IPS-18c (cell line): Measurements from ENCODE around the gene TECRL.

Experiments used
- H3K4me3 ChIP-seq: 2 replicates; pipeline ENCODE4 v1.7.0; 2013; ENCODE audit warnings: low read depth, mild to moderate bottlenecking, low read length, moderate library complexity; ENCODE audit not compliant: insufficient read depth
- H3K9me3 ChIP-seq: one replicate; pipeline ENCODE4 v1.6.1; 2013; ENCODE audit warnings: mild to moderate bottlenecking, low read length, moderate library complexity; ENCODE audit not compliant: control insufficient read depth, insufficient read depth

TECRL gene

GRCh38 chr4:64341711-64342110 lies 67.5 kb downstream of the TECRL start:
- Histone ChIP-seq H3K4me3 (no peak overlapping the region), H3K9me3 (no peaks in the 10 kb centered on the region)

- no peaks in the 10 kb centered on the region for H3K9me3 ChIP-seq
- H3K4me3 ChIP-seq, result no peak overlapping the region
These were observed 68.8 kb downstream of the TECRL start for GRCh38 chr4:64340218-64341110.

GRCh38 chr4:64334964-64335363 lies 74.3 kb downstream of the TECRL start:
- H3K4me3 ChIP-seq, result no peak overlapping the region
- peaks cover 4% of the 10 kb centered on the region for H3K9me3 ChIP-seq

- peaks cover 3% of the 10 kb centered on the region for H3K9me3 ChIP-seq
- H3K4me3 ChIP-seq, result no peak overlapping the region
These were observed 79.1 kb downstream of the TECRL start for GRCh38 chr4:64330143-64330542.

GRCh38 chr4:64327237-64327636 lies 82.0 kb downstream of the TECRL start:
- H3K4me3 ChIP-seq, result no peak overlapping the region
- H3K9me3 ChIP-seq, result no peaks in the 10 kb centered on the region

- Histone ChIP-seq H3K4me3 (no peak overlapping the region), H3K9me3 (no peaks in the 10 kb centered on the region)
These were observed 82.7 kb downstream of the TECRL start for GRCh38 chr4:64326507-64326906.

- H3K4me3 ChIP-seq, result no peak overlapping the region
These were observed 103.0 kb downstream of the TECRL start for GRCh38 chr4:64306255-64306565.

GRCh38 chr4:64305565-64306254 lies 103.5 kb downstream of the TECRL start:
- H3K4me3 ChIP-seq, result no peak overlapping the region
- peaks cover 5% of the 10 kb centered on the region for H3K9me3 ChIP-seq

More at GRCh38 chr4:64306255-64306565, 103.0 kb downstream of the TECRL start:
- H3K9me3 ChIP-seq, result peaks cover 5% of the 10 kb centered on the region

GRCh38 chr4:64272432-64272831 lies 136.8 kb downstream of the TECRL start:
- no peaks in the 10 kb centered on the region for H3K9me3 ChIP-seq
- H3K4me3 ChIP-seq, result no peak overlapping the region

- peaks cover 2% of the 10 kb centered on the region for H3K9me3 ChIP-seq
- no peak overlapping the region for H3K4me3 ChIP-seq
These were observed 137.6 kb downstream of the TECRL start for GRCh38 chr4:64271601-64272081.

- H3K4me3 ChIP-seq, result no peak overlapping the region
- peaks cover 5% of the 10 kb centered on the region for H3K9me3 ChIP-seq
These were observed 142.6 kb downstream of the TECRL start for GRCh38 chr4:64266669-64267068.

- Histone ChIP-seq H3K4me3 (no peak overlapping the region), H3K9me3 (peaks cover 5% of the 10 kb centered on the region)
These were observed 143.0 kb downstream of the TECRL start for GRCh38 chr4:64266263-64266662.

GRCh38 chr4:64251781-64252180 lies 157.5 kb downstream of the TECRL start:
- no peaks in the 10 kb centered on the region for H3K9me3 ChIP-seq
- no peak overlapping the region for H3K4me3 ChIP-seq

- H3K9me3 ChIP-seq, result no peaks in the 10 kb centered on the region
- no peak overlapping the region for H3K4me3 ChIP-seq
These were observed 158.8 kb downstream of the TECRL start for GRCh38 chr4:64250488-64250887.

GRCh38 chr4:64250061-64250460 lies 159.2 kb downstream of the TECRL start:
- Histone ChIP-seq H3K9me3 (no peaks in the 10 kb centered on the region), H3K4me3 (no peak overlapping the region)

- no peak overlapping the region for H3K4me3 ChIP-seq
- no peaks in the 10 kb centered on the region for H3K9me3 ChIP-seq
These were observed 161.1 kb downstream of the TECRL start for GRCh38 chr4:64248186-64248585.

GRCh38 chr4:64230709-64231310 lies 178.4 kb downstream of the TECRL start:
- peaks cover 21% of the 10 kb centered on the region for H3K9me3 ChIP-seq
- no peak overlapping the region for H3K4me3 ChIP-seq
